ENCODE results near the gene DLGAP4. TPM values are rescaled to one million over a fixed set of nuclear protein-coding genes. Genes with fewer than 3 reads are reported as not detected.

DLGAP4 gene
- total and polyA plus RNA-seq, 2 of the 13 experiments (the other 11 are each of a cell fraction or from before 2014, with no cell fraction given) = 15.2 to 26.7 TPM

- TF ChIP-seq CEBPZ (IDR thresholded peaks at IDR 0.05; ENCODE audit: low read length) (no peak), ZNF687 (CRISPR knock-in tag; IDR thresholded peaks at IDR 0.05) (peak; percentile 40), CBX1 (IDR thresholded peaks at IDR 0.05; ENCODE audit: low read depth) (no peak), ZNF839 (CRISPR knock-in tag; IDR thresholded peaks at IDR 0.05; ENCODE audit: borderline replicate concordance) (peak; percentile 100), ZBTB42 (CRISPR knock-in tag; IDR thresholded peaks at IDR 0.05) (peak; percentile 100), SPEN (CRISPR knock-in tag; IDR thresholded peaks at IDR 0.05; ENCODE audit: low read depth) (peak; percentile 99), ZNF761 (CRISPR knock-in tag; conservative IDR thresholded peaks at IDR 0.05) (peak; percentile 99), SCMH1 (CRISPR knock-in tag; IDR thresholded peaks at IDR 0.05; ENCODE audit: borderline replicate concordance) (peak; percentile 98), ZFP82 (CRISPR knock-in tag; IDR thresholded peaks at IDR 0.05; ENCODE audit: borderline replicate concordance) (peak; percentile 100), FLYWCH1 (CRISPR knock-in tag; IDR thresholded peaks at IDR 0.05) (peak; percentile 100), ZNF143 (CRISPR knock-in tag; IDR thresholded peaks at IDR 0.05) (peak; percentile 80), HNRNPUL1 (IDR thresholded peaks at IDR 0.05; ENCODE audit: low read depth, low read length) (no peak), HOXA7 (CRISPR knock-in tag; IDR thresholded peaks at IDR 0.05) (peak; percentile 99), ZNF318 (CRISPR knock-in tag; IDR thresholded peaks at IDR 0.05) (peak; percentile 100)
These were observed 78.0 kb downstream of the DLGAP4 start (continued) for GRCh38 chr20:36384022-36384619.

Data from HepG2 (cell line).